IPS DF 6.9 (cell line): ENCODE measurements around the gene MX1.

Experiments
- DNase-seq: peaks from one replicate; pipeline ENCODE4 v3.0.0-alpha.2; 2013; ENCODE audit warnings: low read depth, low spot score
- H3K27ac ChIP-seq: one replicate; pipeline ENCODE4 v1.5.1; 2013; ENCODE audit warnings: low read length, control low read depth
- H3K27me3 ChIP-seq: 2 replicates; pipeline ENCODE4 v1.6.1; 2013; ENCODE audit warnings: mild to moderate bottlenecking, low read length; ENCODE audit not compliant: control insufficient read depth, insufficient read depth
- H3K36me3 ChIP-seq: 2 replicates; pipeline ENCODE4 v1.6.1; 2013; ENCODE audit warnings: low read length; ENCODE audit not compliant: control insufficient read depth, insufficient read depth
- H3K4me1 ChIP-seq: 2 replicates; pipeline ENCODE4 v1.6.1; 2013; ENCODE audit warnings: low read length; ENCODE audit not compliant: control insufficient read depth, insufficient read depth
- H3K4me3 ChIP-seq: 2 replicates; pipeline ENCODE4 v1.5.1; 2013; ENCODE audit warnings: mild to moderate bottlenecking, low read length
- H3K9me3 ChIP-seq: 2 replicates; pipeline ENCODE4 v1.6.1; 2013; ENCODE audit warnings: low read length, inconsistent platforms; ENCODE audit not compliant: control insufficient read depth, insufficient read depth
- WGBS: extraction: QIAGEN DNeasy Blood & Tissue Kit; methylation state at CpG from one replicate; pipeline ENCODE4 v1.1.7; 2013; ENCODE audit warnings: mixed read lengths, missing lambda C conversion rate; ENCODE audit not compliant: insufficient read length, insufficient coverage; 5-methylcytosine and 5-hydroxymethylcytosine counted together

MX1 gene, protein sequence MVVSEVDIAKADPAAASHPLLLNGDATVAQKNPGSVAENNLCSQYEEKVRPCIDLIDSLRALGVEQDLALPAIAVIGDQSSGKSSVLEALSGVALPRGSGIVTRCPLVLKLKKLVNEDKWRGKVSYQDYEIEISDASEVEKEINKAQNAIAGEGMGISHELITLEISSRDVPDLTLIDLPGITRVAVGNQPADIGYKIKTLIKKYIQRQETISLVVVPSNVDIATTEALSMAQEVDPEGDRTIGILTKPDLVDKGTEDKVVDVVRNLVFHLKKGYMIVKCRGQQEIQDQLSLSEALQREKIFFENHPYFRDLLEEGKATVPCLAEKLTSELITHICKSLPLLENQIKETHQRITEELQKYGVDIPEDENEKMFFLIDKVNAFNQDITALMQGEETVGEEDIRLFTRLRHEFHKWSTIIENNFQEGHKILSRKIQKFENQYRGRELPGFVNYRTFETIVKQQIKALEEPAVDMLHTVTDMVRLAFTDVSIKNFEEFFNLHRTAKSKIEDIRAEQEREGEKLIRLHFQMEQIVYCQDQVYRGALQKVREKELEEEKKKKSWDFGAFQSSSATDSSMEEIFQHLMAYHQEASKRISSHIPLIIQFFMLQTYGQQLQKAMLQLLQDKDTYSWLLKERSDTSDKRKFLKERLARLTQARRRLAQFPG

GRCh38 chr21:41425954-41426675 lies at the start of gene MX1:
MX1 (plus strand) TSS chr21:41426239; CDS start chr21:41432071, 5,832 bp downstream.
- Histone ChIP-seq H3K9me3 (no peaks in the 10 kb centered on the region), H3K36me3 (no peaks in the 10 kb centered on the region), H3K4me1 (peaks cover 1% of the 10 kb centered on the region; the same call in 1 of the 2 replicates), H3K27ac (no peak within 1 kb of the TSS), H3K27me3 (peaks cover 11% of the 10 kb centered on the region; the same call in 1 of the 2 replicates), H3K4me3 (peak within 1 kb of the TSS; percentile 28; the same call in 1 of the 2 replicates)
- WGBS: no CpG with 5 or more reads among the region's 65 CpGs
- no peak for DNase-seq

DNA sequence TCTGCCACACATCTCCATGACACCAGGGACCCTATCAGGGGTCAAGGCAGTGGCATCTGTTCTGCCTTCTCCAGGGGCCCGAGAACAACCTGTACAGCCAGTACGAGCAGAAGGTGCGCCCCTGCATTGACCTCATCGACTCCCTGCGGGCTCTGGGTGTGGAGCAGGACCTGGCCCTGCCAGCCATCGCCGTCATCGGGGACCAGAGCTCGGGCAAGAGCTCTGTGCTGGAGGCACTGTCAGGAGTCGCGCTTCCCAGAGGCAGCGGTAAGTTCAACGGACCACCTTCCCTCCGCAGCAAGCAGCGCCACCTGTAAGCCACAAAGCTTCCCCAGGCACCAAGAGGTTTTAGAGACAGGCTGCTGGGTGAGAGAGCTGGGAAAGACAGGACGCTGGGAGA lies 48.3 kb upstream of the MX1 start:
- DNase-seq: no peak
- H3K4me3 ChIP-seq: no peak overlapping the region
- no peaks in the 10 kb centered on the region for H3K9me3 ChIP-seq
- no peaks in the 10 kb centered on the region for H3K27me3 ChIP-seq
- WGBS: no CpG with 5 or more reads among the region's 16 CpGs
- no peaks in the 10 kb centered on the region for H3K4me1 ChIP-seq
- no peak overlapping the region for H3K27ac ChIP-seq
- no peaks in the 10 kb centered on the region for H3K36me3 ChIP-seq

DNA sequence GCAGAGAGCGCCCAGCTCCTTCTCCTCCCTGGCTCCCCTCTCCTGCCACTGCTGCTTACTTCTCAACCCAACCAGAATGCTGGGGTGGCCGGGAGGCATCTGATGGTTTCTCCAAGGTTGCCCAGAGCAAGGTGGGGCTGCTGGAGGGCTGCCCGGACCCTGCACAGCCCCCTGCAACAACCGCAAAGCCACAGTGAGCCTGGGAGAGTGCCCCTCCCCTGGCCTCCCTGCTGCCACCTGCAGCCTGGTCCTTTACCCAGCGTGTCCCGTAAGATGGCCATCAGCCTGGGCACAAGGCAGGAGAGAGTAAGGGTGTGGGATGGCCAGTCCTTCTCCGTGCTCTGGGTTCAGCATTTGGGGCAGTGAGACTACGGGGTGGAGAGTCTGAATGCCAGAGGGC lies 47.2 kb upstream of the MX1 start:
- Histone ChIP-seq H3K4me3 (no peak overlapping the region), H3K4me1 (no peaks in the 10 kb centered on the region), H3K27me3 (no peaks in the 10 kb centered on the region), H3K36me3 (no peaks in the 10 kb centered on the region), H3K9me3 (no peaks in the 10 kb centered on the region), H3K27ac (no peak overlapping the region)
- no peak for DNase-seq
- no CpG with 5 or more reads among the region's 8 CpGs for WGBS

DNA sequence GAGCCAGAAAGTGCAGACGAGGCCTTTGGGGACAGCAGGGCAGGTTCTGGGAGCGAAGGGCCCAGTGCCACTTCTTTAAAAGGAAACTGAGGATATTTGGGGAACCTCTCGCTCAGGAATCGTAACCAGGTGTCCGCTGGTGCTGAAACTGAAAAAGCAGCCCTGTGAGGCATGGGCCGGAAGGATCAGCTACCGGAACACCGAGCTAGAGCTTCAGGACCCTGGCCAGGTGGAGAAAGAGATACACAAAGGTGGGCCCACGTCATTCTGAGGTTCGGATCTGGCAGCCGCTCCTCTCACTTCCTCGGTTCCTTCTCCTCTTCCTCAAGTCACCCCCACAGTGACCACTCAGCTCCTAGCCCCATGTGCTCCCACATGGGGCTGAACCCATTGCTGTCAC lies 46.1 kb upstream of the MX1 start:
- Histone ChIP-seq H3K9me3 (no peaks in the 10 kb centered on the region), H3K27me3 (no peaks in the 10 kb centered on the region), H3K4me1 (no peaks in the 10 kb centered on the region), H3K36me3 (no peaks in the 10 kb centered on the region), H3K27ac (no peak overlapping the region), H3K4me3 (no peak overlapping the region)
- no CpG with 5 or more reads among the region's 12 CpGs for WGBS
- DNase-seq: no peak

DNA sequence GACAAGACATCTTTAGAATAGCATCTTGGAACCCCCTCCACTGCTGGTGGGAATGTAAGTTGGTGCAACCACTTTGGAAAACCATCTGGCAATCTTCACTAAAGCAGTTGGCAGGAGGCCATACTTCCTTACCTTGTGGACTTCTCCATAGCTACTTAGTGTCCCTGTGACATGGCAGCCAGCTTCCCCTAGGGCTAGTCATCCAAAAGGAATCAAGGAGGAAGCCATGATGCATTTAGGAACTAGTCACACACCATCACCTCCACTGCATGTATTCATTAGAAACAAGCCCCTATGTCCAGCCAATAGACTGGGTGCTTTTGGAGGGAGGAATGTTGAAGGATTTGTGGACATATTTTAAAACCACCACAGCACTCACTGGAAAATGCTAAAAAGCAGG lies 44.3 kb upstream of the MX1 start:
- H3K4me3 ChIP-seq: no peak overlapping the region
- H3K9me3 ChIP-seq: no peaks in the 10 kb centered on the region
- no peaks in the 10 kb centered on the region for H3K27me3 ChIP-seq
- H3K27ac ChIP-seq: no peak overlapping the region
- no peak for DNase-seq
- no peaks in the 10 kb centered on the region for H3K4me1 ChIP-seq
- H3K36me3 ChIP-seq: no peaks in the 10 kb centered on the region

- no peaks in the 10 kb centered on the region for H3K36me3 ChIP-seq
- no peak overlapping the region for H3K4me3 ChIP-seq
- H3K27ac ChIP-seq: no peak overlapping the region
- DNase-seq: no peak
- H3K27me3 ChIP-seq: no peaks in the 10 kb centered on the region
- H3K4me1 ChIP-seq: no peaks in the 10 kb centered on the region
- no CpG with 5 or more reads among the region's 14 CpGs for WGBS
- no peaks in the 10 kb centered on the region for H3K9me3 ChIP-seq
Observed at GRCh38 chr21:41387042-41387819, 38.8 kb upstream of the MX1 start.

- no peaks in the 10 kb centered on the region for H3K4me1 ChIP-seq
- H3K27ac ChIP-seq: no peak overlapping the region
- no CpG with 5 or more reads among the region's 8 CpGs for whole genome bisulfite sequencing
- H3K4me3 ChIP-seq: no peak overlapping the region
- H3K27me3 ChIP-seq: no peaks in the 10 kb centered on the region
- H3K9me3 ChIP-seq: no peaks in the 10 kb centered on the region
- no peaks in the 10 kb centered on the region for H3K36me3 ChIP-seq
- no peak for DNase-seq
Observed at GRCh38 chr21:41387824-41388223, 38.2 kb upstream of the MX1 start.

DNA sequence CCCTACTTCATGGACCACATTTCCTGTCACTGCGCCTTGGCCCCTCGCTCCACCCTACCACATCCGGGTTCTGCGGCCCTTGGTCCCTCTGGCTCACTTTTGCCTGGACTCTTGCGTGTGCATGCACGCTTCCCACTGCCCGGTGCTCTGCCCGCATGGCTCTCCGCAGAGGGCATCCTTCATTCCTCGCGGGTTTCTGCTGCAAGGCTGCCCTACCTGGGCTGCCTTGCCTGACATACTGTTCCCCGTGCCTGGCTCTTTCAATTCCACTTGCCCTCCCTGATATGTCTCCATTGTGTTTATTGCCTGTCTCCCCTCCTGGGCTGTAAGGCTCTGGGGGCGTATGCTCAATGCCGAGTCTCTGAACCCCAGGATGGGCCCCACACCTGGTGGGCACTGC lies 37.8 kb upstream of the MX1 start:
- Histone ChIP-seq H3K4me3 (no peak overlapping the region), H3K4me1 (no peaks in the 10 kb centered on the region), H3K36me3 (no peaks in the 10 kb centered on the region), H3K27me3 (no peaks in the 10 kb centered on the region), H3K27ac (no peak overlapping the region), H3K9me3 (no peaks in the 10 kb centered on the region)
- no CpG with 5 or more reads among the region's 14 CpGs for WGBS
- DNase-seq: no peak

DNA sequence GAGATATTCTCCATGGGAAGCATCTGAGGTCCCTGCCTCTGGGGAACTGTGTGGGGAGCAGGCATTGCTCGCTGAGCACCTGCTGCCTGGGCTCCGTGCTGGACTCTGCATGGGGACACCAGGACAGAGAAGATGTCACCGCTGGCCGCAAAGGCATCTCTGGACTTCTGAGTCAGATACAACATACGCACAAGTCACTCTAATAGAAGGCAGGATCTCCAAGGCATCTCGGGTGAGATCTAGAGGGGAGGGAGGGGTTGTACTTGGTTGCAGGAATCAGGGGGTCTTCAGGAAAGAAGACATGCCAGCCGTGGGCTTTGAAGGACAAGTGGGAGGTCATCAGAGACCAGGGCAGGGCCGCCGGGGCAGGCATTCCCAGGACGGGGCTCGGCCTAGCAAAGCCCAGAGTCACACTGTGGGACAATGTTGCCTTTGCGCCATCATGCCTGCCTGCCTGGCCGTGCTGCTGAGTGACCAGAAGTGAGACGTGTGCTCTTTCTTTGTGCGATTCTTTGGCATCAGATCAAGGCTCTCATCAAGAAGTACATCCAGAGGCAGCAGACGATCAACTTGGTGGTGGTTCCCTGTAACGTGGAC lies 35.9 kb upstream of the MX1 start:
- WGBS: no CpG with 5 or more reads among the region's 17 CpGs
- Histone ChIP-seq H3K9me3 (no peaks in the 10 kb centered on the region), H3K4me3 (no peak overlapping the region), H3K4me1 (no peaks in the 10 kb centered on the region), H3K27ac (no peak overlapping the region), H3K36me3 (no peaks in the 10 kb centered on the region), H3K27me3 (no peaks in the 10 kb centered on the region)
- DNase-seq: no peak
